SKM-1 (cell line): ENCODE data around the gene PDE7B.
"Not testable (repeated sequence)": the region's sequence is repeated elsewhere in the genome, so short reads cannot be mapped to it uniquely, and the experiment has no call there.

Experiments used
- DNase-seq: peaks from one replicate; lab custom pipeline; 2025; ENCODE audit not compliant: unreplicated experiment; lab: John Stamatoyannopoulos, UW

PDE7B gene

DNA sequence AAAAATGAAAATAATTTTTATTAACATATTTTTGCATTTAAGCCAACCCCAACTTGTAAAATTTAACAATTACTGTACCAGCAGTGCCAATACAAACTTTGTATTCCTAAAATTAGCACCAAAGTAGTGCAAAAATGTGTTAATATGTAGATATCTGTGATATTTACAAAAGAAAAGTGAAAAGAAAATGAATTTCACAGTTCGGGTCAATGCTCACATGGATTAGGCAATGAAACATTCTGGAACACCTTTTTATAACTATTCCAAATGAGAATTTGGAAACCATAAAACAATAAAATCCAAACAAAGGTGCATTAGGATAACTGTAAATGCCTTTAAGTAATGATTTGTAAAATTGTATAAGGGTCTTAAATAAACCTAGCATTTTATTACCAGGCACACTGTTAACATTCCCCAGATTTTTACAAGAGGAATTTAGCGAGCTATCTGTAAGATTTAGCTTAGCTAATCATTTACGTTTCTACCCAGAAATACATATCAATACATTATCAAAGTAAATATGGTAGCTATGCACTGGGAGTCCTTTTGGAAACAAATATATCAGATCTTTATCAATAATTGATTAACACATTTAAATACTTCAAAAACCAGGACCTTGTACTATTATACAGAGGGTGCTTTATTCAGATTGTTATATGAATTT lies 286.4 kb downstream of the PDE7B start:
- DNase-seq = no peak

DNA sequence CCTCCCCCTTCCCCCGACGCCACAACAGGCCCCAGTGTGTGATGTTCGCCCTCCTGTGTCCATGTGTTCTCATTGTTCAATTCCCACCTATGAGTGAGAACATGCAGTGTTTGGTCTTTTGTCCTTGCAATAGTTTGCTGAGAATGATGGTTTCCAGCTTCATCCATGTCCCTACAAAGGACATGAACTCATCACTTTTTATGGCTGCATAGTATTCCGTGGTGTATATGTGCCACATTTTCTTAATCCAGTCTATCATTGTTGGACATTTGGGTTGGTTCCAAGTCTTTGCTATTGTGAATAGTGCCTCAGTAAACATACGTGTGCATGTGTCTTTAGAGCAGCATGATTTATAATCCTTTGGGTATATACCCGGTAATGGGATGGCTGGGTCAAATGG lies 287.6 kb downstream of the PDE7B start:
- DNase-seq = not testable (repeated sequence)

DNA sequence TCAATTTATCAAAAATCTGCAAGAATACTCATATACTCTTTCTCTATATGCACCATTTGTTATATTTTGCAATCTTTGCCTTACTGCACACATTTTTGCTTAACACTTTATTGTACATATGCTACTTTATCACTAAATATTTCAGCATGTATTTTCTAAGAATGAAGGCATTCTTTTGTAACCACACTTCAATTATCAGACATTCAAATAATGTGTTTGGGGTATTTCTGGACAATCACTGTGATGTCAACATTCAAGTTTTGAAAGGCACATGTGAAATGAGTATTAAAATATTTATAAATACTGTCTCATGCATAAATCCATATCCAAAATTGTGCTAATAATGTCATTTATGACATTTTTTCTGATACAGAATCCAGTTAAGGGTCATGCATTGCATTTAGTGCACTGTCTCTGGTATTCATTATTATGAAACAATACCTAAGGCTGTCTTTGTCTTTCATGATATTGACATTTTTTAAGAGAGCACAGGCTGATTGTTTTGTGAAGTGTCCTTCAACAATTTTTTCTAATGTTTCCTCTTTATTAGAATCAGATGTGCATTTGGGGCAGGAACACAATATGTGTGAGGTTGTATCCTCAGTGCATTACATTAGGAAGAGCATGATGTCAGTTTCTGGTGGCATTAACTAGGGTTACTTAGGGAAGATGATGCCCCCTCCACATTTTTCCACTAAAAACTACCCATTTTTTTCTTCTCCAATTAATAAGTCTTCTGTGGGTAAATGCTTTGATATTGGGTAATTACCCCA lies 292.9 kb downstream of the PDE7B start:
- no peak for DNase-seq

DNA sequence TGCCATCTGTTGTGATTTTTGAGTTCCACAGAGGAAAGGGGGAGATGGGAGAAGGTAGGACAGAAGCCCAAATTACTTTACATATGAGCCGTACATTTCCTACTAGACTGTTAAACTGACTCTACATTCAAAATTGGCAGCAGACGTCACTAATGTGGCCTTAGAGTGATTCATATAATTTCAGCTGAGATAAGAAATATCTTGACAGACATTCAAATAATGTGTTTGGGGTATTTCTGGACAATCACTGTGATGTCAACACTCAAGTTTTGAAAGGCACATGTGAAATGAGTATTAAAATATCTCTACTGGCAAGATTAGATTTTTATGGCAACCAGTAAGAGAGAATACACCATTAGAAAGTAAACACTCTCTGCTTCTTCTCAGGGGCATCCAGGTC lies 294.6 kb downstream of the PDE7B start:
- no peak for DNase-seq

DNA sequence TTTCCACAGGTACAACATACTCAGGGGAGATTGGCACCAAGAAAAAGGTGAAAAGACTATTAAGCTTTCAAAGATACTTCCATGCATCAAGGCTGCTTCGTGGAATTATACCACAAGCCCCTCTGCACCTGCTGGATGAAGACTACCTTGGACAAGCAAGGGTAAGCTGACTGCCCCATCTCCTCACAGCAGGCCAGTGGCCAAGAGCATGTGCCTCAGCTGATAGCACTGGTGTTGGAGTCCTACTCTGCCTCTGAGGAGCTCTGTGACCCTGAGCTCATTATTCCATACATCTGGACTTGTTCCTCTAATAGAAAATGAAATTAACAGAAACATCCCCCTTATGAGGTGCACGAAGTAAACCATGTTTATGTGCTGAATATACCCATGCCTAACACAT lies 295.8 kb downstream of the PDE7B start:
- no peak for DNase-seq

DNA sequence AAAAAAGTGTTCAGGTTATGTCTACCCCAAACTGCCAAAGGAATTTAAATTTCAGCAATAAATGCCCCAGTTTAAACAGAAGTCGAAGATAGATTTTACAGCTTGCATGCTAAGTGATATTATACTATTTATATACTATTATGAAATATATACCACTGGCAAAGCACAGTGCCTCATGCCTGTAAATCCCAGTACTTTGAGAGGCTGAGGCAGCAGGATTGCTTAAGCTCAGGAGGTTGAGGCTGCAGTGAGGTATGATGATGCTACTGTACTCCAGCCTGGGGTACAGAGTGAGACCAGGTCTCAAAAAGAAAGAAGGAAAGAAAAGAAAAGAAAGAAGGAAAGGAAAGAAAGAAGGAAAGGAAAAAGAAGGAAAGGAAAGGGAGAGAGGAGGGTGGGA lies 296.6 kb downstream of the PDE7B start:
- no peak for DNase-seq

DNA sequence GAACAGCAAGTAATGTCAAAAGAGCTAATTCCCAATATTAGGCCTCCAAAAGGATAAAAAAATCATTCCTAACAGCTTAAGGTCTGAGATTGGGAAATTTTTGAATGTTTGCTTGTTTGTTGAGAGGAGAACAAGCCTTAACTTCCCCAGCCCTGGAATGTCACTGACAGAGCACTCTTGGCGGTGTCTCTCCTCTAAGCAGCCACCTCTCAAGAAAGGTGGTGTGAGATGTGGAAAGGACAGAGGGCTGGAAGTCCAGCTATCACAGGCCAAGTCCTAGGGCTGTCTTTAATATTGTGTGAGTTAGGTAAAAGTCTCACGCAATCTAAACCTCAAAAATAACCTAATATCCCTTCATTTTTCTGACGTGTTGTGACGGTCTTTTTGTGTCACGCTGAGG lies 297.0 kb downstream of the PDE7B start:
- DNase-seq = no peak

DNA sequence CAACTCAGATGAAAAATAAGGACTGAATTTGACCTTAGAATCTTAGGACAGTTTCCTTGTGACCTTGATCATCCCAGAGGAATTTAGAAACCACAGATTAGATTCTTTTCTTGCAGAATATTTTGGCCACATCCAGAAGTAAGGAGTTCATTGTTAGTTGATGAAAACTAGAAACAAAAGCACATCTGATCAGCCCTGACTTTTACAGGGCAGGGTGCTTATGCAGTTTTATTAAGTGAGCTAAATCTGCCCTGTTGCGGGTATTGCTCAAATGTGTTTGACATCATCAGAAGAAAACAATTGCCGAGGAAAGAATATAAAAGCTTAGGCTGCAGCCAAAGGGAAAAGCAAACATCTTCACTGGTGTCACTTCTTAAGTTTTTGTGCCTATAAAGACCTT lies 297.8 kb downstream of the PDE7B start:
- DNase-seq = no peak

DNA sequence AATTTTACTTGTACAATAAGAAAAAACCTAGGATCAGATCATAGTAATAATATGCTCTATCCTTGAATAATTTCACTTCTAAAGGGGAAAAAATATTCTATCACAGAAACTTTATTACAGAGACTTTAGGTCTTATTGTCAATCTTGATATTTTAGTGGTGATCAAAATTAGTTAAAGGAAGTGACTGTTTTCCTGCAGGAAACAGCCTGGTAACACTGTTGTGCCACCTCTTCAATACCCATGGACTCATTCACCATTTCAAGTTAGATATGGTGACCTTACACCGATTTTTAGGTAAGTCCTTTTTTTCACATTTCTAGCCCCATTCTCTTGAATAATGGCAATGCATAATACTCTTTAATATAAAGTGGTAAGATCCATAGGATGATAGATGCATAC lies 299.5 kb downstream of the PDE7B start:
- no peak for DNase-seq

DNA sequence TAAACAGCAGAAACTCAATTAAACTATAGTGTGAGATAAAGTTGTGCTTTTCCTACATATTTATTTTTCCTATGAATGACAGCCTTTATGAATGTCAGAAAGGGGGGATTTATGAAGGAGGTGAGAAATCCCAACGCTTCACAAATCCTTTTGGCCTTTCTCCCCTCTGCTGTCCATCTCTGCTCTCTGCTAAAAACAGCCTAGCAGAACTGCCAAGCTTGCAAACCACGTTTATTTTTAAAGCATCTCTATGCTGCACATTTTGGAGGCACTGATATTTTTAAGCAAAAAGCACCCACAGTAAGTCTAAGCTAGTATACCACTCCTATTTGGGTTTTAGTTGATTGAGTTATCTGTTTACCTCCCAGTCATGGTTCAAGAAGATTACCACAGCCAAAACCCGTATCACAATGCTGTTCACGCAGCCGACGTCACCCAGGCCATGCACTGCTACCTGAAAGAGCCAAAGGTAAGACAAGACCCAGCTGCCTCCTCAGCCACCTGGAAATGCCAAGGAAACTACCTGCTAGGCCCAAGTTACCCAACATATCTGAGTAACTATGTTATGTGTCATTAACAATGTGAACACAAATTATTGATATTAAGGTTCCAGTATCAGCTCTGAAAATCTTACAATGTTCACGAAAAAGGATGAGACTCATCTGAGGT lies 302.3 kb downstream of the PDE7B start:
- DNase-seq = no peak

DNA sequence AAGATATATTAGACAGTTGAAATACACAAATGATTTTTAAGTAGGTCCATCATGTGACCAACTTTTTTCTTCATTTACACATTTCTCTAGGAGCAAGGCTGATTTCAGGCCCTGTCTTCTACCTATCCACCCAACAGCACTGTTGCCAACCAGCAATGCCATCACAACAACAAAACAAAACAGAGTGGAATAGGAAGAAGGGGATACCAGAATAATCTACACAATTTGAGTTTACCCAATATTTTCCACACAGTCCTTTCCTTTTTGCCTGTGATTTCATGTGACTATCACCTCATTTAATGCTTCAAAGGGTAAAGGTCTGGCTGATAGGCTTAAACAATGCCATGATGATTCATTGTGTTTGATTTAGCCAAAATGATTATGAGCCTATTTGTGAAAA lies 303.7 kb downstream of the PDE7B start:
- no peak for DNase-seq

DNA sequence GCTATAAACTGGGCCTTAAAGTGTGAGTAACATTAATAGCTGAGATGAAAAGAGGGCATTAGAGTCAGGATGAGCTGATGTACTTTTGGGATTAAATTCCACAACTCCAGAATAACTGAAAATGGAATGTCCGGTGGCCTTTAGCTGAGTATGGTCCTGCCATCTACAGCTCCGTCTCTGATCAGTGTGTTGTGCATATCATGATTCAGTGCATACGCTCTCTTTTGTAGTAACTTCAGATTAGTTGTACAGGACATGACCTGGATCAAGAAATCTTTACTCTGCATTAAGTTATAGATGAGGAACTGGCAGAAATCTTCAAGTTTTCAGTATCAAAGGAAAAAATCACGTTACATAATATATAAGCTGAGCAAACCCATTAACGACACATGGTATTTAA lies 306.2 kb downstream of the PDE7B start:
- DNase-seq = no peak

DNA sequence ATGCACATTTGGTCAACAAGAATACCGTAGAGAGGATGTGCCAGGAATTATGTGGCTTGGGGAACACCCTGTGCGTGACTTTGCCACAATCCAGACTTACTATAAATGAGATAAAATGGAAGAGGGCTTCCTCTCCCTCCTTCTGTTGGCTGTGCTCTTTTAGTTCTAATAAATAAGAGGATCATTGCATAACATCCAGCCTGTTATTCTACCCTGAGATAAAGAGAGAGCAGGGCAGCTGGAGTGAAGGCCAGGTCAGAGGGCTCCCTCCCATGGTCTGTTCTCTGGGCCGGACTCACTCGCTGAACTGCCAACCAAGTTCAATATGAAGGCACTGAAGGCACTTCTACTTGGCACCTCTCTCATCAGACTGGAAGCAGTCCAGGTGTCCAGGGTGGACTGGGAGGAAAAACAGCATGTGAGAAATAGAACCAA lies 306.9 kb downstream of the PDE7B start:
- DNase-seq = no peak

DNA sequence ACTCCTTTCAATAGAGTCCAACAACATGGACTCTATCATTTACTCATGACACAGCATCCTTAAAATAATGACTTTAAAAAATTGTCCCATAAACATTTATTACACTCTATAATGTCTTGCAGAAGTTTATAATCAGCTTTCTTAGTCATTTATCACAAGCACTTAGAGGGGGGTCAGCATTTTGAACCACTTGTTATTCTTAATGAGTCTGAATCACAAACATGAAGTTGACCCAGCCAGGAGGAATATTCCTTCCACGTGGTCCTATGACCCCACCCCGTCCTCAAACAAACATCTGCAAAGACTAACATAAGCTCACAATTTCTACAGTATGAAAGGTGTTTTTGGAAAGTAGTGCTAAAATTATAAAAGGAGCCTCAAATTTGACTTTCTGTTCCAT lies 307.5 kb downstream of the PDE7B start:
- no peak for DNase-seq

DNA sequence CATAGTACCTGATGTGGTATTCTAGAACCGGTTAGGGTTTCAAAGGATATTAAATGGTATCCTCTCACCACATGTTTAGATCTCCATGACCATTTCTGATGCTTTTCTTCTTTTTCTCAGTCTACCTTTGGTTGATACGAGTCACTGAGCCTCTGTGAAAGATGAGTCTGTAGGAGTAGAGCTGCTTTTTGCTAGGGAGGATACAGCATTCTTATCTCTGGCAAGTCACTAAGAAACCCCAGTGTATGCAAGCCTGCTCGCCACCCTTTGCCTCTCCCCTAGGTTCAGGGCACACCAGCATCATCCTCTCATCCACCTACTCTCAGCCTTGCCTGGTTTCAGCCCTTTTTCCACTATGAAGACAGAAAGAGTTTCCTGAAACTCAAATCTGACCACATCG lies 308.7 kb downstream of the PDE7B start:
- no peak for DNase-seq

DNA sequence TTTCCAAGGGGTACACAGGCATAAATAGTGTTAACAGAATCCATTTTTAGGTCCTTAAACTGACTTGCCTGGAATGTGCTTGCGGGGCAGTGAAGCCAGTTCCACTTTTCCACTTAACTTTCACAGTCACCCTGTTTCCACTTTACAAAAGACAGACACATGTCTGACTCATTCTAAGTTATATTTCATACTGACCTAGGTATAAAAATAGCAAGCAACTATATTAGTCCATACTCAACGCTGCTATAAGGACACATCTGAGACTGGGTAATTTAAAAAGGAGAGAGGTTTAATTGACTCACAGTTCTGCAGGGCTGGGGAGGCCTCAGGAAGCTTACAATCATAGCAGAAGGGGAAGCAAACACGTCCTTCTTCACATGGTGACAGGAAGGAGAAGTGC lies 310.4 kb downstream of the PDE7B start:
- no peak for DNase-seq

DNA sequence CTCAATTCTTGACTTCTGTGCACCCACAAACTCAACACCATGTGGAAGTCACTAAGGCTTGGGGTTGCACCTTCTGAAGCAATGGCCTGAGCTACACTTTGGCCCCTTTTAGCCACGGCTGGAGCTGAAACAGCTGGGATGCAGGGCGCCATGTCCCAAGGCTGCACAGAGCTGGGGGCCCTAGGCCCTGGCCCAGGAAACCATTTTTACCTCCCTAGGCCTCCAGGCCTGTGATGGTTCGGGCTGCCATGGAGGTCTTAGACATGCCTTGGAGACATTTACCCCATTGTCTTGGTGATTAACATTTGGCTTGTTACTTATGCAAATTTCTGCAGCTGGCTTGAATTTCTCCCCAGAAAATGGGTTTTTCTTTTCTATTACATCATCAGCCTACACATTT lies 311.8 kb downstream of the PDE7B start:
- no peak for DNase-seq

DNA sequence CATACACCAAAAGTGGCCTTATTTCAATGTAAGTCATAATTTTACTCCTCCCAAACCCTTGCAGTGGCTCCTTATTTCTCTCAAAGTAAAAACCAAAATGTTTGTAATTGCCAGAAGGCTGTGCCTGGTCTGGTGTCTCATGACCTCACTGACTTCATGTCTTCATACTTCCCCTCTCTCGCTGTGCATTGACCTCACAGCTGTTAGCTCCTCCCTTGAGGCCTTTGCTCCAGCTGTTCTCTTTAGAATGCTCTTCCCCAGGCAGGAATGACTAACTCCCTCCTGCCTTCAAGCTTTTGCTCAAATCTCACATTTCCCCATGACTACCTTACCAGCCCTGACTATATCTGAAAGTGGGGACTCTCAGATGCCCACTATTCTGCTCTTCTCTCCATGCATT lies 315.3 kb downstream of the PDE7B start:
- no peak for DNase-seq

DNA sequence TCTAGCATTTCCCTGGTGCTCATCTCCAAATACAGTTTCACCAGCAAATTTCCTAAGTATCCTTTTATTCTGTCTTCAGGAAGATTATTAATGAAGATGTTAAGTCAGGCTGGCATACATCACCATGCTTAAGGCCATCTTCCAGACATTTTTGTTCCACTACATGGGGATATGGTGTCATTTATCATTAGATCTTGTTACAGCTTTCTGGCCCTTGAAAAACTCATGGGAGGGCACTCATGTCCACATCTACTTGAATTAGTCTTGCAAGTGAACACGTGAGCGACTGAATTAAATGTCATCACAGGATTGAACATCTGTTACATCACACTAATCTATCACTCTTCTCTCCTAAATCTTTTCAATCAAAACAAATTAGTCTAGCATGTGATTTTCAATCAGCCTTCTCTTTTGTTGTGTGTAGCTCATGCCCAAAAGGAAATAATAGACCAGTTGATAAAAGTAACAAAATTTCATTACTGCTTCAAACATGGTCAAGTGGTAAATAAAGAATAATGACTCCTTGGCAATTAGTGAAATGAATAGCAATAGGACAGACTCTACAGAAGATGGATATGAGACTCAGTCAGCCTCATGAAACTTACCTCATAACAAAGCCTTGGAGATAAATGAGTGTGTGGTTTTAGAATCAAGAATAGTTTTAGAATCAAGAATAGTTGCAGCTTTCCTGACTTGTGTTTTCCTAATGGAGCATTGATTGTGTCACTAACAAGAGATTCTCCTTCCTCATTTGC lies 318.1 kb downstream of the PDE7B start:
- no peak for DNase-seq

DNA sequence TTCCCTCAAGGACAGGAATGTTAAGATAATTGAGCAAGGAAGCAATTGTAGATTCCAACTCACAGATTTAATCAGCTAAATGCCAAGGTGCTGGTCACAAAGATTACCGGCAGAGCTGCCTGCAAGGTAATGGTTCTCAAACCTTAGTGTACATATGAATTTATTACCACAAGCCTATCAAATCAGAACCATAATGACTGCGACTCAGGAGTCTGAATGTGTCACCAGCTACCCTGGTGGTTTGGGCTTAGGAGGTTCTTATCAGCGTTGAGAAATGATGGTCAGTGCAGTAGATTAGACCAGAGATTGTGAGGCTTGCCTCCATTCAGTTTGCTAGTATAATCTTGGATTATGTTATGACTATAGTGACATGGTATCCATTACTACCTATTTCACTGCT lies 319.7 kb downstream of the PDE7B start:
- no peak for DNase-seq
